Measurements from ENCODE around the gene GYG2.
"Not testable (repeated sequence)": the region's sequence is repeated elsewhere in the genome, so short reads cannot be mapped to it uniquely, and the experiment has no call there.

Gene GYG2

DNA sequence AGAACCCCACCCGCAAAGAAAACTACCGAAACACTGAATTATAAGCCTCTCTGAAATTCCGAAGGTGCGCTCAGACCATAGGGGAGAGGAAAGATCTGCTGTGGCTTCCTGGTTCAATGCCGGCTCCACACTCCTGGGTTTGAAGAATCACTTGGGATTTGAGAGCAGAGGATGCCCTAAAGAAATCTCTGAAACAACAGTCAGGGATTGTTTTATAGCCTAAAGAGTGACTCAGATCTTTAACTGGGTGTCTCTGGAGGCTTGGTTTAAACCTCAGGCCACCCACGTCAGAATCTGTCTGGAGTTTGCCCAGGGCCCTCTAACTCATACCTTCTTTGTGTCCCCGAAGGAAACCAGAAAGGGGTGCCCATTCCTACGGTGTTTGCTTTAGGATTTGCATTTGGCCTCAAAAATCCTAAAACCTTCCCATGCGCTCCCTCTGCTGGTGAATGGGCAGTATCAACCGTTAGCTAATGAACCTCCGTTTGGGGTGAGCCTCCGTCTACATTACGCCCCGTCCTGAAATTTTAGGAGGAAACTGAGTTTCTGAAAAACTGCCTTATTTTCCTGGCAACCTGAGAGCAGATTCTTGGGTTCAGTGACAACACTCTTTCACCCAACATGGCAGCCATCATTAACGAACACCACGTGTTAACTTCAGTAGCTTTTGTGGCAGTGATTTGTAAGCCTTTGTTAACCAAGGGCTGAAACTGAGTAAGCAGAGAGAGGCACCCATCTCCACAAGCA lies 16.4 kb upstream of the GYG2 start:
- not testable (repeated sequence) for H3K4me3 ChIP-seq (replicated peaks; ENCODE audit: low read depth, low read length); H3K36me3 ChIP-seq (ENCODE audit: control insufficient read depth, insufficient read depth, low read length); DNase-seq (ENCODE audit: extremely low read depth, insufficient read length); H3K27me3 ChIP-seq (replicated peaks; ENCODE audit: control insufficient read depth, insufficient read depth, low read length)
- TF ChIP-seq, protein P1, sequence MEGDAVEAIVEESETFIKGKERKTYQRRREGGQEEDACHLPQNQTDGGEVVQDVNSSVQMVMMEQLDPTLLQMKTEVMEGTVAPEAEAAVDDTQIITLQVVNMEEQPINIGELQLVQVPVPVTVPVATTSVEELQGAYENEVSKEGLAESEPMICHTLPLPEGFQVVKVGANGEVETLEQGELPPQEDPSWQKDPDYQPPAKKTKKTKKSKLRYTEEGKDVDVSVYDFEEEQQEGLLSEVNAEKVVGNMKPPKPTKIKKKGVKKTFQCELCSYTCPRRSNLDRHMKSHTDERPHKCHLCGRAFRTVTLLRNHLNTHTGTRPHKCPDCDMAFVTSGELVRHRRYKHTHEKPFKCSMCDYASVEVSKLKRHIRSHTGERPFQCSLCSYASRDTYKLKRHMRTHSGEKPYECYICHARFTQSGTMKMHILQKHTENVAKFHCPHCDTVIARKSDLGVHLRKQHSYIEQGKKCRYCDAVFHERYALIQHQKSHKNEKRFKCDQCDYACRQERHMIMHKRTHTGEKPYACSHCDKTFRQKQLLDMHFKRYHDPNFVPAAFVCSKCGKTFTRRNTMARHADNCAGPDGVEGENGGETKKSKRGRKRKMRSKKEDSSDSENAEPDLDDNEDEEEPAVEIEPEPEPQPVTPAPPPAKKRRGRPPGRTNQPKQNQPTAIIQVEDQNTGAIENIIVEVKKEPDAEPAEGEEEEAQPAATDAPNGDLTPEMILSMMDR (IDR thresholded peaks at IDR 0.05; ENCODE audit: insufficient read depth, low read length, poor library complexity, severe bottlenecking): peak; percentile 69

DNA sequence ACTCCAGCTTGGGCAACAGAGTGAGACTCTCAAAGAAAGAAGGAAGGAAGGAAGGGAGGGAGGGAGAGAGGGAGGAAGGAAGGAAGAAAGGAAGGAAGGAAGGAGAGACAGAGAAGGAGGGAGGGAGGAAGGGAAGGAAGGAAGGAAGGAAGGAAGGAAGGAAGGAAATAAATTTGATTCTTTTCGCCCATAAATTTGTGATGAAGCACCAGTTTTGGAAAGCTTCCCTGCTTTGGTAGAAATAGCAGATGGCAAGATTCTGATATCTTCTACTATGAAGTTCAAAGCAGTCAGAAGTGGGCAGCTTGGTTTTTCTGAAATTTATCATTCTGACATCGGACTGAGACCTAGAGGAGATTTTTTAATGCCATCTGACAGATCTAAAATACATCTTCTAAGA lies 11.7 kb upstream of the GYG2 start:
- H3K36me3 ChIP-seq (ENCODE audit: control insufficient read depth, insufficient read depth, low read length): no peaks in the 10 kb centered on the region
- no peak overlapping the region for H3K4me3 ChIP-seq (replicated peaks; ENCODE audit: low read depth, low read length)
- TF ChIP-seq, protein P1 (IDR thresholded peaks at IDR 0.05; ENCODE audit: insufficient read depth, low read length, poor library complexity, severe bottlenecking): no peak
- no peaks in the 10 kb centered on the region for H3K27me3 ChIP-seq (replicated peaks; ENCODE audit: control insufficient read depth, insufficient read depth, low read length)
- no peak for DNase-seq (ENCODE audit: extremely low read depth, insufficient read length)

DNA sequence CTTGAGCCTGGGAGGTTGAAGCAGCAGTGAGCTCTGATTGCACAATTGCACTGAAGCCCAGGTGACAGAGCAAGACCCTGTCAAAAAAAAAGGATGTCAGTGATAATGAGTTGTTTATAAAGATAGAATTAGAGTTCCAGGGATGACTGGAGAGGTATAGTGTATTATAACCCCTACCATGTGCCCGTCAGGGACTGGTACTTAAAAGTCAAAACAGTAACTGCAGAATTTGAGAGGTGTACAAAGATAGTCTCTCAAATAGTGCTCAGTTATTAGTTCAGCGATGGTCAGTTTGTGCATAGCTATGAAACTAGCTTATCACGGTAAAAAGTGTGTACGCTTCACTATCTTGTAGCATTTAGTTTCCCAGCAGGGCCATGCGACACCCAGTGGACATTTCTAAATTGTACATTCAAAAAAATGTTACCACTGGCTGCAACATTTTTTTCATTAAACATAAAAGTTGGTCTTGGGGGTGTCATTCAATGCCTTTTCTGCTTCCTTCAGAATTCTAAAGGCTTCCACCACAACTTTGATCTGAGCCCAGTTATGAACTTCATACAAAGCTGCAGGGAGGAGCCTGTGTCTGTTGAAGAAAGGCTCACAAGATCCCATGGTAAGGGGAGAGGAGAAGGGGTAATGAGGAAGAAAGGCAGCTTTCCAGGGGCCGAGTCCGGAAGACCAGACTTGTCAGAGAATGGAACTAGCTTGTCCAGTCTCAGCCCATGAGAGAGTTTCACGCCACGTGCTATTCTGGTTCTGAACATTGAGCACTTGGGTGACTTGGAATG lies 9.2 kb upstream of the GYG2 start:
- TF ChIP-seq, protein P1 (IDR thresholded peaks at IDR 0.05; ENCODE audit: insufficient read depth, low read length, poor library complexity, severe bottlenecking): peak; percentile 56
- no peak for DNase-seq (ENCODE audit: extremely low read depth, insufficient read length)

DNA sequence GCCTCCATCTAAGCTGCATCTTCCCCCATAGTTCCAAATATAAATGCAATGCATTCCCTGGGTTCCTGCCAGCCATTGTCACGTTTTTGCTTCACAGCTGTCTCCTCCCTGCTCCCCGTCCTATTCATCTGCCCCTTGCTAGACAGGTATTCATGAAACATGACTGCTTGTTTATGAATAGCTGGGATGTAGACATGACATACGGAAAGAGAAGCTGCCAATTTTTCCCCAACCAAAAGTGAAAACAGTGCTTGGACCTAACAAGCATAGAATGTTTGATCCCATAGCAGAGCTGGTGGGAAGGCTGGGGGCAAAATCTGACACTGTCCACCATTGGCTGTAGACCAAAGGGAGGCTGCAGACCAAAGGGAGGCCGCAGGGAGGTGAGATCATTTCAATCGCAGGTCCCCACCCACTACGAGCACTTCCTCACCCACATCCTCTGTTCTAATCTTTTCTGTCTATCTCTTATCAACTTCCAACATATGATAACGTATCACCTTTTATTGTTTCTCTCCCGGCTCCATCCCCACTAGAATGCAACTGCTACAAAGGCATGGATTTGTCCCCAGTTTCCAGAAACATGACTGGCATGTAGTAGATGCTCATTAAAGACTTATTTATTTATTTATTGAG lies 8.5 kb upstream of the GYG2 start:
- Histone ChIP-seq H3K4me3 (replicated peaks; ENCODE audit: low read depth, low read length) (no peak overlapping the region), H3K36me3 (ENCODE audit: control insufficient read depth, insufficient read depth, low read length) (no peaks in the 10 kb centered on the region), H3K27me3 (replicated peaks; ENCODE audit: control insufficient read depth, insufficient read depth, low read length) (no peaks in the 10 kb centered on the region)
- TF ChIP-seq, protein P1 (IDR thresholded peaks at IDR 0.05; ENCODE audit: insufficient read depth, low read length, poor library complexity, severe bottlenecking): no peak
- DNase-seq (ENCODE audit: extremely low read depth, insufficient read length): no peak

More for the DNA sequence above, 9.2 kb upstream of the GYG2 start:
- Histone ChIP-seq H3K4me3 (replicated peaks; ENCODE audit: low read depth, low read length) (no peak overlapping the region), H3K27me3 (replicated peaks; ENCODE audit: control insufficient read depth, insufficient read depth, low read length) (no peaks in the 10 kb centered on the region), H3K36me3 (ENCODE audit: control insufficient read depth, insufficient read depth, low read length) (no peaks in the 10 kb centered on the region)

DNA sequence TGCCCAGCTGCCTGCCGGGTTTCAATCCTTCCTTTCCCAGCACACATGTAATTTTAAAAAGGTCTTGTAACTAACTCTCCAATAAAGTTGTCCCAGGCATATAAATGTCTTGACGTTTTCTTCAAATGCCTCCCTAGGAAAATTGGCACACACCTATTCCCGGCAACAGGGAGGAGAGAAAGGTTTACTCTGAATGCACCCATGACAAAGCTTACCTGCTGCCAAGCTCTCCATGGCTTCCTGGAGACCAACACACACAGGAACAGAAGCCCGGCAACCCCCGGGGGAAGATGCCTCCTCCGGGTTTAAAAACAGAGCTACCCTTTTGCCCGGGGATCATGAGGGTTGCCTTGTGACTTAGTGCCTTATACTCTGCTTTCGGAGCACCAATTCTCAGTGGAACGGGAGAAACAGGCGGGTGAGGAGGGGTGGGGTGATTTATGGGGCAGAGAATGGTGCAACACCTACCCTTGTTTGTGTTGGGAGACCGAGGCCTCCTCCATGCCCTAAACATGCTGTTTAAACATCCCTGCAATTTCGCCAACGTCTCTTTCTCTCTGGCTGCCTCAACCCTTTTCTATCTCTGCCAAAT lies 4.8 kb upstream of the GYG2 start:
- no peaks in the 10 kb centered on the region for H3K27me3 ChIP-seq (replicated peaks; ENCODE audit: control insufficient read depth, insufficient read depth, low read length)
- no peaks in the 10 kb centered on the region for H3K36me3 ChIP-seq (ENCODE audit: control insufficient read depth, insufficient read depth, low read length)
- no peak for DNase-seq (ENCODE audit: extremely low read depth, insufficient read length)
- TF ChIP-seq, protein P1 (IDR thresholded peaks at IDR 0.05; ENCODE audit: insufficient read depth, low read length, poor library complexity, severe bottlenecking): no peak
- no peak overlapping the region for H3K4me3 ChIP-seq (replicated peaks; ENCODE audit: low read depth, low read length)
